Keratinocyte (primary cell): ENCODE data around the gene SCNN1A. TPM values are rescaled to one million over a fixed set of nuclear protein-coding genes. Genes with fewer than 3 reads are reported as not detected.

ENCODE experiments used
- DNase-seq: peaks from one replicate; pipeline ENCODE4 v3.0.0-alpha.2; 2011; ENCODE audit warnings: low read depth, missing footprints, low spot score
- FAIRE-seq: peaks from 2 replicates; lab custom pipeline; 2011; peaks lifted over from hg19 to GRCh38; lab: Jason Lieb, UNC
- H2AFZ ChIP-seq: 2 replicates; pipeline ENCODE4 v1.6.0; 2012; ENCODE audit warnings: low read length, control low read depth, inconsistent platforms; ENCODE audit not compliant: control insufficient read depth
- H3K27ac ChIP-seq: 2 replicates; pipeline ENCODE4 v1.5.1; 2011; ENCODE audit warnings: low read length; ENCODE audit not compliant: control insufficient read depth, insufficient read depth
- H3K27me3 ChIP-seq: 3 replicates; pipeline ENCODE4 v1.6.0; 2011; ENCODE audit warnings: low read length; ENCODE audit not compliant: control insufficient read depth, insufficient read depth; ENCODE audit errors: extremely low read depth
- H3K36me3 ChIP-seq, 2 experiments: 2 replicates in 1 of 2; 3 replicates in 1 of 2; pipeline ENCODE4 v1.5.1; 2011; ENCODE audit warnings: low read length in 2 of 2, mild to moderate bottlenecking in 1 of 2; ENCODE audit not compliant: control insufficient read depth in 2 of 2, insufficient read depth in 2 of 2; ENCODE audit errors: extremely low read depth in 1 of 2
- H3K4me1 ChIP-seq: 3 replicates; pipeline ENCODE4 v1.5.1; 2011; ENCODE audit warnings: low read length; ENCODE audit not compliant: control insufficient read depth, insufficient read depth; ENCODE audit errors: extremely low read depth
- H3K4me2 ChIP-seq: 3 replicates; pipeline ENCODE4 v1.6.0; 2011; ENCODE audit warnings: low read depth, low read length; ENCODE audit not compliant: control insufficient read depth, insufficient read depth; ENCODE audit errors: extremely low read depth
- H3K4me3 ChIP-seq, 3 experiments: fragments of 200-600 bp in 1 of 3; sonication (generic) in 1 of 3; 2 replicates in 2 of 3; 3 replicates in 1 of 3; pipeline ENCODE4 v1.5.1; 2011 to 2016; ENCODE audit warnings: low read length in 3 of 3, mild to moderate bottlenecking in 3 of 3, control low read depth in 2 of 3, inconsistent platforms in 1 of 3, low read depth in 1 of 3, mixed read lengths in 1 of 3, mixed run types in 1 of 3, moderate library complexity in 1 of 3; ENCODE audit not compliant: control insufficient read depth in 2 of 3, insufficient read depth in 2 of 3; ENCODE audit errors: extremely low read depth in 1 of 3
- H3K79me2 ChIP-seq: 2 replicates; pipeline ENCODE4 v1.6.0; 2012; ENCODE audit warnings: low read length; ENCODE audit not compliant: control insufficient read depth, insufficient read depth
- H3K9ac ChIP-seq: 3 replicates; pipeline ENCODE4 v1.6.0; 2011; ENCODE audit warnings: low read length; ENCODE audit not compliant: control insufficient read depth, insufficient read depth; ENCODE audit errors: extremely low read depth
- H3K9me1 ChIP-seq: 3 replicates; pipeline ENCODE4 v1.6.0; 2011; ENCODE audit warnings: low read length; ENCODE audit not compliant: control insufficient read depth, insufficient read depth; ENCODE audit errors: extremely low read depth
- H3K9me3 ChIP-seq: 2 replicates; pipeline ENCODE4 v1.5.1; 2012; ENCODE audit warnings: low read depth, low read length; ENCODE audit not compliant: control insufficient read depth
- H4K20me1 ChIP-seq: 3 replicates; pipeline ENCODE4 v1.6.0; 2011; ENCODE audit warnings: low read length; ENCODE audit not compliant: control insufficient read depth, insufficient read depth; ENCODE audit errors: extremely low read depth
- EZH2 ChIP-seq: IDR thresholded peaks from one replicate; pipeline ENCODE4 v1.6.1; 2012; ENCODE audit warnings: inconsistent platforms, mild to moderate bottlenecking, low read length, moderate library complexity
- dilution Hi-C: fragments of 300-500 bp; cut with MboI; formaldehyde crosslinking; loops from one replicate; pipeline ENCODE4 v1.7.0; 2020; ENCODE audit warnings: low sequenced_read_pairs; ENCODE audit not compliant: extremely low pct_ligation_motif_present
- polyA plus RNA-seq, 5 experiments: library from polyadenylated mRNA; depleted of rRNA in 3 of 5; stranded (reverse) in 3 of 5; stranded (forward) in 1 of 5; unstranded in 1 of 5; fragments of >200 nt; gene quantifications; 1 replicate in 1 of 5; 2 replicates in 3 of 5; 3 replicates in 1 of 5; pipeline versions ENCODE4 v1.2.1 to v1.2.3, GENCODE V29; 2011 to 2012; ENCODE audit warnings: missing spikeins in 2 of 5, low read depth in 1 of 5, low replicate concordance in 1 of 5
- TF ChIP-seq, protein P1 (sequence below), 3 experiments: IDR thresholded peaks in 1 of 3; conservative IDR thresholded peaks in 1 of 3; optimal IDR thresholded peaks in 1 of 3; 2 replicates in 2 of 3; 3 replicates in 1 of 3; pipeline versions ENCODE3 to v1.5.1; 2011; ENCODE audit warnings: low read length in 3 of 3, mild to moderate bottlenecking in 3 of 3, moderate library complexity in 2 of 3, control low read depth in 1 of 3, inconsistent platforms in 1 of 3; ENCODE audit not compliant: insufficient read depth in 2 of 3; ENCODE audit errors: extremely low read depth in 1 of 3

The SCNN1A gene
- polyA plus RNA-seq, 1 donor (not counting 4 experiments of a cell fraction or from before 2014, with no cell fraction given): 11.1 TPM

DNA sequence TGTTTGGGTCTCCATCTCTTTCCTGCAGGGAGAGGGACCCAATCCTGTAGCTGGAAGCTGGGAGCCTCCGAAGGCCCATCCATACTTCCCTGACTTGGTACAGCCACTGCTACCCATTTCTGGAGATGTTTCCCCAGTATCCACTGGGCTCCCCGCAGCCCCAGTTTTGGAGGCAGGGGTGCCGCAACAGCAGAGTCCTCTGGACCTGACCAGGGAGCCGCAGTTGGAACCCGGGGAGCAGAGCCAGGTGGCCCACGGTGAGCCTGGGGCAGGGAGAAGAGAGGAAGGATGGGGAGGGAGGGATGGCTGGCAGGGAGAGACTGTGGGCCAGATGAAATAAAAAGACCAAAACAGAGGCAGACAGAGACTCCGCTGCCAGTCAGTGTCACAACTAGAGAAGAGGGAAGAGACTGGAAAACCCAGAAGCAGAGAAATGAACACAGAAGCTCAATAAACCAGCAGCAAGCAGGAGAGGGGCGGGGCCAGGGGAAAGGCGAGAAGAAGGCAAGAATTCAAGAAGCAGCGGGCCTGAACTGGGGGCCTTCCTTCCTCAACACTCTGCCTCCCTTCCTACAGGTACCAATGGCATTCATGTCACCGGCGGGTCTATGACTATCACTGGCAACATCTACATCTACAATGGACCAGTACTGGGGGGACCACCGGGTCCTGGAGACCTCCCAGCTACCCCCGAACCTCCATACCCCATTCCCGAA, 14.9 kb upstream of the SCNN1A start:
- dilution Hi-C loops: no loop called here
- no peak for DNase-seq
- H3K27me3 ChIP-seq: no peaks in the 10 kb centered on the region
- no peak for FAIRE-seq
- peaks cover 35% of the 10 kb centered on the region for H3K79me2 ChIP-seq
- no peak for TF ChIP-seq EZH2
- TF ChIP-seq, protein P1, sequence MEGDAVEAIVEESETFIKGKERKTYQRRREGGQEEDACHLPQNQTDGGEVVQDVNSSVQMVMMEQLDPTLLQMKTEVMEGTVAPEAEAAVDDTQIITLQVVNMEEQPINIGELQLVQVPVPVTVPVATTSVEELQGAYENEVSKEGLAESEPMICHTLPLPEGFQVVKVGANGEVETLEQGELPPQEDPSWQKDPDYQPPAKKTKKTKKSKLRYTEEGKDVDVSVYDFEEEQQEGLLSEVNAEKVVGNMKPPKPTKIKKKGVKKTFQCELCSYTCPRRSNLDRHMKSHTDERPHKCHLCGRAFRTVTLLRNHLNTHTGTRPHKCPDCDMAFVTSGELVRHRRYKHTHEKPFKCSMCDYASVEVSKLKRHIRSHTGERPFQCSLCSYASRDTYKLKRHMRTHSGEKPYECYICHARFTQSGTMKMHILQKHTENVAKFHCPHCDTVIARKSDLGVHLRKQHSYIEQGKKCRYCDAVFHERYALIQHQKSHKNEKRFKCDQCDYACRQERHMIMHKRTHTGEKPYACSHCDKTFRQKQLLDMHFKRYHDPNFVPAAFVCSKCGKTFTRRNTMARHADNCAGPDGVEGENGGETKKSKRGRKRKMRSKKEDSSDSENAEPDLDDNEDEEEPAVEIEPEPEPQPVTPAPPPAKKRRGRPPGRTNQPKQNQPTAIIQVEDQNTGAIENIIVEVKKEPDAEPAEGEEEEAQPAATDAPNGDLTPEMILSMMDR (optimal IDR thresholded peaks at IDR 0.05 in 1 of 3, IDR thresholded peaks at IDR 0.05 in 1 of 3, conservative IDR thresholded peaks at IDR 0.05 in 1 of 3; ENCODE audit: extremely low read depth in 1 of 3, insufficient read depth in 2 of 3, low read length in 3 of 3): no peak
- no peak overlapping the region for H3K4me2 ChIP-seq
- H3K36me3 ChIP-seq: peaks cover 38 to 68% of the 10 kb centered on the region in 2 experiments
- no peak overlapping the region for H3K4me3 ChIP-seq
- no peaks in the 10 kb centered on the region for H4K20me1 ChIP-seq
- H2AFZ ChIP-seq: no peak overlapping the region
- peaks cover 23% of the 10 kb centered on the region for H3K4me1 ChIP-seq
- no peaks in the 10 kb centered on the region for H3K9me3 ChIP-seq
- no peak overlapping the region for H3K27ac ChIP-seq
- H3K9me1 ChIP-seq: peaks cover 5% of the 10 kb centered on the region
- H3K9ac ChIP-seq: no peak overlapping the region

DNA sequence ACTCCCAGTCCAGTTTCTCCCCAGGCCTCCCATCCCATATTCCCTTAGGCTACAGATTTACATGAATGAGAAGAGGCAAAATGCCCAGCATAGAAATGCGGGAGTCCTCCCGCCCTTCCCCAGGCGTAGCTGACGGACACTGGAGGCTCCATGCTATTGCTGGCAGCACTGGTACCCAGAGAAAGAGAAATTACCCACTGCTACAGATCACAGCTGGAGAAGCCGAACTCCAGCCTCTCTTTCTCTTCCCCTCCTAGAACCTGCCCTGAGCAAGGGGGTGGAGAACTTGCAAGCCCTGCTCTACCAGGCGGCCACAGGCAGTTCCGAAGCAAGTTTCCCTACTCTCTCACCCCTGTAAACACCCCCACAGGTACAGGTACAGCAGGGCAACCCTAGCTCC, 12.2 kb upstream of the SCNN1A start:
- H3K4me3 ChIP-seq: no peak overlapping the region
- no peaks in the 10 kb centered on the region for H3K9me3 ChIP-seq
- H3K79me2 ChIP-seq: peaks cover 52% of the 10 kb centered on the region
- H3K4me1 ChIP-seq: peaks cover 37% of the 10 kb centered on the region
- DNase-seq: no peak
- FAIRE-seq: no peak
- no peak overlapping the region for H3K4me2 ChIP-seq
- no peaks in the 10 kb centered on the region for H3K27me3 ChIP-seq
- no peak overlapping the region for H3K27ac ChIP-seq
- dilution Hi-C loops: no loop called here
- H3K9me1 ChIP-seq: peaks cover 5% of the 10 kb centered on the region
- no peak overlapping the region for H3K9ac ChIP-seq
- no peak overlapping the region for H2AFZ ChIP-seq
- no peaks in the 10 kb centered on the region for H4K20me1 ChIP-seq
- peaks cover 35 to 58% of the 10 kb centered on the region in 2 experiments for H3K36me3 ChIP-seq
- TF ChIP-seq EZH2: no peak
- TF ChIP-seq, protein P1 (optimal IDR thresholded peaks at IDR 0.05 in 1 of 3, IDR thresholded peaks at IDR 0.05 in 1 of 3, conservative IDR thresholded peaks at IDR 0.05 in 1 of 3; ENCODE audit: extremely low read depth in 1 of 3, insufficient read depth in 2 of 3, low read length in 3 of 3): no peak
